ENCODE results near the gene ASPG.

ASPG gene

GRCh38 chr14:104149278-104149595 lies 63.7 kb downstream of the ASPG start:
- H3K27me3 ChIP-seq (ENCODE audit: insufficient read depth, poor library complexity, severe bottlenecking): no peaks in the 10 kb centered on the region
- no peak overlapping the region for H3K4me3 ChIP-seq (replicated peaks; ENCODE audit: insufficient read depth, low read length)
- DNase-seq (ENCODE audit: low read depth in 1 of 2, low spot score in 1 of 2): no peak
- TF ChIP-seq POLR2AphosphoS5 (IDR thresholded peaks at IDR 0.05; ENCODE audit: low read depth): no peak
- no peak for TF ChIP-seq GABPA (IDR thresholded peaks at IDR 0.05; ENCODE audit: low read depth)
- no peak for TF ChIP-seq REST (IDR thresholded peaks at IDR 0.05; ENCODE audit: insufficient replicate concordance, low read depth)
- TF ChIP-seq CTCF (IDR thresholded peaks at IDR 0.05; ENCODE audit: insufficient read depth, low read length): no peak
- H3K27ac ChIP-seq (replicated peaks): no peak overlapping the region

GRCh38 chr14:104149617-104150135 lies 64.2 kb downstream of the ASPG start:
- Histone ChIP-seq H3K27me3 (ENCODE audit: insufficient read depth, poor library complexity, severe bottlenecking) (no peaks in the 10 kb centered on the region), H3K4me3 (replicated peaks; ENCODE audit: insufficient read depth, low read length) (no peak overlapping the region), H3K27ac (replicated peaks) (no peak overlapping the region)
- DNase-seq (ENCODE audit: low read depth in 1 of 2, low spot score in 1 of 2): peak in 1 of 2 experiments; percentile 26
- no peak for TF ChIP-seq GABPA (IDR thresholded peaks at IDR 0.05; ENCODE audit: low read depth)
- no peak for TF ChIP-seq POLR2AphosphoS5 (IDR thresholded peaks at IDR 0.05; ENCODE audit: low read depth)
- no peak for TF ChIP-seq SPI1 (IDR thresholded peaks at IDR 0.05; ENCODE audit: borderline replicate concordance, low read depth)
- TF ChIP-seq CTCF (IDR thresholded peaks at IDR 0.05; ENCODE audit: insufficient read depth, low read length): no peak
- no peak for TF ChIP-seq REST (IDR thresholded peaks at IDR 0.05; ENCODE audit: insufficient replicate concordance, low read depth)

- Histone ChIP-seq H3K4me3 (replicated peaks; ENCODE audit: insufficient read depth, low read length) (no peak overlapping the region), H3K27ac (replicated peaks) (no peak overlapping the region), H3K27me3 (ENCODE audit: insufficient read depth, poor library complexity, severe bottlenecking) (no peaks in the 10 kb centered on the region)
- TF ChIP-seq GABPA (IDR thresholded peaks at IDR 0.05; ENCODE audit: low read depth): no peak
- no peak for TF ChIP-seq REST (IDR thresholded peaks at IDR 0.05; ENCODE audit: insufficient replicate concordance, low read depth)
- TF ChIP-seq CTCF (IDR thresholded peaks at IDR 0.05; ENCODE audit: insufficient read depth, low read length): no peak
- TF ChIP-seq SPI1 (IDR thresholded peaks at IDR 0.05; ENCODE audit: borderline replicate concordance, low read depth): no peak
- no peak for TF ChIP-seq POLR2AphosphoS5 (IDR thresholded peaks at IDR 0.05; ENCODE audit: low read depth)
- no peak for DNase-seq (ENCODE audit: low read depth in 1 of 2, low spot score in 1 of 2)
Measured at GRCh38 chr14:104150136-104151025, 64.9 kb downstream of the ASPG start.
